Measurements from ENCODE around the gene ERFL. TPM values are rescaled to one million over a fixed set of nuclear protein-coding genes. Genes with fewer than 3 reads are reported as not detected.

ERFL gene
- polyA plus RNA-seq, 1 experiment = 0.04 TPM

- TF ChIP-seq CTCF (IDR thresholded peaks at IDR 0.05; ENCODE audit: insufficient read depth, low read depth, low read length) = no peak
- Histone ChIP-seq H3K4me3 (ENCODE audit: low read depth, low read length) (no peak overlapping the region), H3K36me3 (ENCODE audit: control insufficient read depth, insufficient read depth, low read length) (no peaks in the 10 kb centered on the region), H3K27me3 (ENCODE audit: control insufficient read depth, insufficient read depth, low read length) (peaks cover 2% of the 10 kb centered on the region; the same call in 1 of the 2 replicates)
- POLR2A ChIA-PET = interaction anchor here (0.6 kb wide), 1 partner anchor 10 kb away, joined by 3 read pairs; no protein-coding TSS in a partner anchor
- no peak for DNase-seq (ENCODE audit: low read depth)
- CTCF ChIA-PET = interaction anchor here (1.6 kb wide), 1 partner anchor 17 kb away, joined by 4 read pairs; no protein-coding TSS in a partner anchor
Measured at GRCh38 chr19:41968751-41969595, 40.7 kb upstream of the ERFL start.

GRCh38 chr19:41967054-41967783 lies 39.0 kb upstream of the ERFL start:
- H3K36me3 ChIP-seq (ENCODE audit: control insufficient read depth, insufficient read depth, low read length) = no peaks in the 10 kb centered on the region
- CTCF ChIA-PET = no interaction called here
- TF ChIP-seq CTCF (IDR thresholded peaks at IDR 0.05; ENCODE audit: insufficient read depth, low read depth, low read length) = no peak
- H3K27me3 ChIP-seq (ENCODE audit: control insufficient read depth, insufficient read depth, low read length) = peaks cover 2% of the 10 kb centered on the region; the same call in 1 of the 2 replicates
- POLR2A ChIA-PET = no interaction called here
- H3K4me3 ChIP-seq (ENCODE audit: low read depth, low read length) = no peak overlapping the region
- DNase-seq (ENCODE audit: low read depth) = no peak

DNA sequence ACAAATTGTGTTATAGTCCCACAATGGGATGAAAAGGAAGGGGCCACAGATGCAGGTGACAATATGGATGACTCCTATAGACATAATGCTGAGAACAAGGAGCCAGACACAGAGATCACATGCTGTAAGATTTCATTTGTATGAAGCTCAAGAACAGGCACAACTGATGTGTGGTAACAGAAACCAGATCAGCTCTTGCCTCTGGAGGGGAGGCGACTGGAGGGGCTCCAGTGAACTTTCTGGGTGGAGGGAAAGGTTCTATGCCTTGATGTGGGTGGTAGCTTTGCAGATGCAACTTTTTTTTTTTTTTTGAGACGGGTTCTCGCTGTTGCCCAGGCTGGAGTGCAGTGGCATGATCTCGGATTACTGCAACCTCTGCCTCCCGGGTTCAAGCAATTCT lies 36.9 kb upstream of the ERFL start:
- POLR2A ChIA-PET = no interaction called here

DNA sequence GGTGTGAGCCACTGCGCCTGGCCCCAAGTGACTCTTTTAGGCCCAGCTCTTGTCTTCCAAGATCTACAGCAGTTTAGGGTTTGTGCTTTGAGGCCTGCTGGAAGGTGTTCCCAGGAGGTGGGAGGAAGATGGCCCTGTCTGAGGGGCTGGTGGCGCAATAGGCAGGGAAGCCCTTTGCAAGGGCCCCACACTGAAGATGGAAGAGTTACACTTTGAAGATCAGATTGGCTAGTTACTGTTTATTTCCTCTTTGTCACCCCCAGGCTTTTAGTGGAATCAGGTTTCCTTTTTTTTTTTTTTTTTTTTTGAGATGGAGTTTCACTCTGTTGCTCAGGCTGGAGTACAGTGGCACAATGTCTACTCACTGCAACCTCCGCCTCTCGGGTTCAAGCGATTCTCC lies 32.7 kb upstream of the ERFL start:
- ChIA-PET POLR2A (interaction anchor here (0.6 kb wide), 1 partner anchor 103 kb away, joined by 4 read pairs; no protein-coding TSS in a partner anchor), CTCF (interaction anchor here (1.3 to 1.5 kb wide), 2 partner anchors 65 to 74 kb away, joined by 3 to 5 read pairs; no protein-coding TSS in a partner anchor)
- TF ChIP-seq CTCF (IDR thresholded peaks at IDR 0.05; ENCODE audit: insufficient read depth, low read depth, low read length) = no peak
- Histone ChIP-seq H3K36me3 (ENCODE audit: control insufficient read depth, insufficient read depth, low read length) (peaks cover 6% of the 10 kb centered on the region), H3K4me3 (ENCODE audit: low read depth, low read length) (no peak overlapping the region), H3K27me3 (ENCODE audit: control insufficient read depth, insufficient read depth, low read length) (no peaks in the 10 kb centered on the region)
- no peak for DNase-seq (ENCODE audit: low read depth)

More for the DNA sequence above, 36.9 kb upstream of the ERFL start:
- no peak for DNase-seq (ENCODE audit: low read depth)
- H3K4me3 ChIP-seq (ENCODE audit: low read depth, low read length) = no peak overlapping the region
- no peaks in the 10 kb centered on the region for H3K27me3 ChIP-seq (ENCODE audit: control insufficient read depth, insufficient read depth, low read length)
- no peaks in the 10 kb centered on the region for H3K36me3 ChIP-seq (ENCODE audit: control insufficient read depth, insufficient read depth, low read length)
- no peak for TF ChIP-seq CTCF (IDR thresholded peaks at IDR 0.05; ENCODE audit: insufficient read depth, low read depth, low read length)
- CTCF ChIA-PET = interaction anchor here (0.7 to 1.5 kb wide), 2 partner anchors 29 to 32 kb away, joined by 3 to 7 read pairs; partner anchors contain the start of gene ATP1A3

All from BJ (cell line).